Choroid plexus epithelial cell (primary cell): ENCODE measurements around the gene ANGPTL2.

Experiments used
- DNase-seq: peaks from one replicate; pipeline ENCODE4 v3.0.0-alpha.2; 2010; ENCODE audit warnings: low read depth
- H3K4me3 ChIP-seq: 2 replicates; pipeline ENCODE4 v1.5.1; 2011; ENCODE audit warnings: low read depth, mild to moderate bottlenecking, control low read depth, low read length, moderate library complexity
- CTCF ChIP-seq: conservative IDR thresholded peaks from 2 replicates; pipeline ENCODE4 v1.5.1; 2011; ENCODE audit warnings: low read depth, mild to moderate bottlenecking, control low read depth, inconsistent platforms, low read length, moderate library complexity

Gene ANGPTL2

GRCh38 chr9:127104581-127105311 lies 17.7 kb downstream of the ANGPTL2 start:
- no peak for TF ChIP-seq CTCF
- DNase-seq = no peak
- H3K4me3 ChIP-seq = no peak overlapping the region

- no peak for DNase-seq
- no peak overlapping the region for H3K4me3 ChIP-seq
- TF ChIP-seq CTCF = no peak
These were observed 19.6 kb downstream of the ANGPTL2 start for GRCh38 chr9:127102788-127103187.

DNA sequence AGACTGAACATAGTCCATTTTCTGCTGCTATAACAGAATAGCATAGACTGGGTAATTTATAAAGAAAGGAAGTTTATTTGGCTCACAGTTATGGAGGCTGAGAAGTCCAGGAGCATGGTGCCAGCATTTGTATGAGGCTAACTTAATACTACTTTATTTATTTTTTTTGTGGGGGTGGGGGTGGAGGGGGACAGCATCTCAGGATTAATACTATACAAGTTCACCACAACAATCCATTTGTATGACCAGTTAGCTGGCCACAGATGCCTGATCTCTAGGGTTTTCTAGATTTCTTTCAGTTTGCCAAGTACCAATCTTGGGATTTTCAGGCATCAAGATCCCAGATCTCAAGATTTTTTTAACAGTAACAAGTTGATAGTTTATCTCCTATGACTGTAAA lies 20.3 kb downstream of the ANGPTL2 start:
- H3K4me3 ChIP-seq = no peak overlapping the region
- no peak for DNase-seq
- TF ChIP-seq CTCF = no peak

- no peak for DNase-seq
- no peak for TF ChIP-seq CTCF
- H3K4me3 ChIP-seq = no peak overlapping the region
These were observed 22.8 kb downstream of the ANGPTL2 start for GRCh38 chr9:127099664-127100063.

- TF ChIP-seq CTCF = no peak
- DNase-seq = no peak
- no peak overlapping the region for H3K4me3 ChIP-seq
These were observed 23.4 kb downstream of the ANGPTL2 start for GRCh38 chr9:127098916-127099553.

GRCh38 chr9:127097683-127098082 lies 24.8 kb downstream of the ANGPTL2 start:
- no peak for DNase-seq

More at GRCh38 chr9:127097683-127098082, 24.8 kb downstream of the ANGPTL2 start:
- TF ChIP-seq CTCF = no peak
- H3K4me3 ChIP-seq = no peak overlapping the region
